ENCODE measurements around the gene RBMS1.

The RBMS1 gene

GRCh38 chr2:160335441-160335840 is 158.2 kb downstream of the RBMS1 start:
- H3K4me3 ChIP-seq (ENCODE audit: low read depth, low read length) = no peak overlapping the region
- no peak for TF ChIP-seq CTCF (IDR thresholded peaks at IDR 0.05; ENCODE audit: insufficient read depth, low read length, missing control alignments)
- POLR2A ChIA-PET = no interaction called here
- no peak for DNase-seq (ENCODE audit: low read depth, low spot score)
- CTCF ChIA-PET = interaction anchor here (1.0 to 13.2 kb wide), 5 partner anchors 8 to 225 kb away, joined by 3 to 165 read pairs (median 4); no protein-coding TSS in a partner anchor

GRCh38 chr2:160334028-160334741 is 159.4 kb downstream of the RBMS1 start:
- DNase-seq (ENCODE audit: low read depth, low spot score) = no peak
- H3K4me3 ChIP-seq (ENCODE audit: low read depth, low read length) = no peak overlapping the region
- ChIA-PET CTCF (interaction anchor here (1.1 to 13.2 kb wide), 6 partner anchors 10 to 661 kb away, joined by 3 to 165 read pairs (median 4); no protein-coding TSS in a partner anchor), POLR2A (no interaction called here)
- no peak for TF ChIP-seq CTCF (IDR thresholded peaks at IDR 0.05; ENCODE audit: insufficient read depth, low read length, missing control alignments)

- ChIA-PET POLR2A (no interaction called here), CTCF (interaction anchor here (1.2 to 13.2 kb wide), 5 partner anchors 11 to 730 kb away, joined by 3 to 165 read pairs (median 5); no protein-coding TSS in a partner anchor)
- H3K4me3 ChIP-seq (ENCODE audit: low read depth, low read length) = no peak overlapping the region
- TF ChIP-seq CTCF (IDR thresholded peaks at IDR 0.05; ENCODE audit: insufficient read depth, low read length, missing control alignments) = no peak
- DNase-seq (ENCODE audit: low read depth, low spot score) = no peak
Measured at GRCh38 chr2:160333324-160334027, 160.1 kb downstream of the RBMS1 start.

GRCh38 chr2:160332318-160332717 is 161.3 kb downstream of the RBMS1 start:
- TF ChIP-seq CTCF (IDR thresholded peaks at IDR 0.05; ENCODE audit: insufficient read depth, low read length, missing control alignments) = no peak
- no peak overlapping the region for H3K4me3 ChIP-seq (ENCODE audit: low read depth, low read length)
- DNase-seq (ENCODE audit: low read depth, low spot score) = no peak
- CTCF ChIA-PET = interaction anchor here (1.2 to 13.2 kb wide), 4 partner anchors 11 to 731 kb away, joined by 3 to 165 read pairs (median 5); no protein-coding TSS in a partner anchor
- POLR2A ChIA-PET = no interaction called here

GRCh38 chr2:160331258-160332025 is 162.2 kb downstream of the RBMS1 start:
- no peak overlapping the region for H3K4me3 ChIP-seq (ENCODE audit: low read depth, low read length)
- ChIA-PET POLR2A (no interaction called here), CTCF (interaction anchor here (1.2 to 13.2 kb wide), 2 partner anchors 10 to 41 kb away, joined by 3 to 165 read pairs; no protein-coding TSS in a partner anchor)
- no peak for TF ChIP-seq CTCF (IDR thresholded peaks at IDR 0.05; ENCODE audit: insufficient read depth, low read length, missing control alignments)
- DNase-seq (ENCODE audit: low read depth, low spot score) = no peak

Measured in AG04449 (cell line).